GM19463 (cell line): ENCODE measurements around the gene TNMD.
A peak's percentile ranks its signal among the peaks of the same experiment; 100 is the strongest.
"Not testable (repeated sequence)": the region's sequence is repeated elsewhere in the genome, so short reads cannot be mapped to it uniquely, and the experiment has no call there.

Experiments used
- ATAC-seq: cut with Tn5 transposase; IDR thresholded peaks from one replicate; pipeline ENCODE4 v1.9.1; 2021; ENCODE audit warnings: mild to moderate bottlenecking, moderate library complexity; ENCODE audit not compliant: unreplicated experiment

The TNMD gene

GRCh38 chrX:100584611-100585010 is at the start of gene TNMD:
TSS of gene TNMD (plus strand) at chrX:100584936. CDS start at chrX:100585019, 83 bp downstream.
- no peak for ATAC-seq

GRCh38 chrX:100565534-100565933 is 19.2 kb upstream of the TNMD start:
- not testable (repeated sequence) for ATAC-seq

- no peak for ATAC-seq
These were observed 2.0 kb downstream of the TNMD start for GRCh38 chrX:100586747-100587146.

GRCh38 chrX:100587861-100588260 is 3.1 kb downstream of the TNMD start:
- ATAC-seq, result no peak

- ATAC-seq, result no peak
These were observed 6.7 kb downstream of the TNMD start for GRCh38 chrX:100591256-100592051.

GRCh38 chrX:100593126-100593525 is 8.4 kb downstream of the TNMD start:
- ATAC-seq, result no peak

- no peak for ATAC-seq
These were observed 8.8 kb downstream of the TNMD start for GRCh38 chrX:100593581-100593980.

GRCh38 chrX:100596601-100597000 is 11.9 kb downstream of the TNMD start:
- no peak for ATAC-seq

- ATAC-seq, result no peak
These were observed 14.7 kb downstream of the TNMD start for GRCh38 chrX:100599456-100599855.

- ATAC-seq, result no peak
These were observed 15.6 kb downstream of the TNMD start for GRCh38 chrX:100600340-100600739.

GRCh38 chrX:100600758-100601157 is 16.0 kb downstream of the TNMD start:
- ATAC-seq, result peak; percentile 91

- ATAC-seq, result peak; percentile 50
These were observed 22.0 kb downstream of the TNMD start for GRCh38 chrX:100606753-100607152.

- ATAC-seq, result no peak
These were observed 24.9 kb downstream of the TNMD start for GRCh38 chrX:100609591-100609990.

GRCh38 chrX:100611951-100612350 is 27.2 kb downstream of the TNMD start:
- no peak for ATAC-seq

GRCh38 chrX:100615005-100615404 is 30.3 kb downstream of the TNMD start:
- peak; percentile 99 for ATAC-seq

- no peak for ATAC-seq
These were observed 38.3 kb downstream of the TNMD start for GRCh38 chrX:100623001-100623400.

- peak; percentile 93 for ATAC-seq
These were observed 41.3 kb downstream of the TNMD start for GRCh38 chrX:100625985-100626491.

- ATAC-seq, result no peak
These were observed 50.3 kb downstream of the TNMD start for GRCh38 chrX:100635040-100635439.

GRCh38 chrX:100635989-100636320 is 51.2 kb downstream of the TNMD start:
- no peak for ATAC-seq

GRCh38 chrX:100636321-100636991 is 51.7 kb downstream of the TNMD start, which contains the start of gene TSPAN6:
TSS of gene TSPAN6 (minus strand) at chrX:100636806. CDS start at chrX:100636694, 112 bp downstream.
- peak; percentile 92 for ATAC-seq

GRCh38 chrX:100642290-100642689 is 57.6 kb downstream of the TNMD start:
- no peak for ATAC-seq

- no peak for ATAC-seq
These were observed 58.5 kb downstream of the TNMD start for GRCh38 chrX:100643212-100643611.
